SU-DHL-6 (cell line): ENCODE results near the gene KLHL40.

ENCODE experiments used
- H2AFZ ChIP-seq: fragments of 200-600 bp; sonication (generic); 2 replicates; pipeline ENCODE4 v1.6.1; 2014; ENCODE audit warnings: low read depth, mild to moderate bottlenecking, moderate library complexity, mixed read lengths, antibody characterized with exemption, low read length; ENCODE audit not compliant: severe bottlenecking
- H3F3A ChIP-seq: fragments of 200-600 bp; shearing (Covaris generic); 2 replicates; pipeline ENCODE4 v1.6.0; 2016; ENCODE audit warnings: antibody characterized with exemption, mild to moderate bottlenecking; ENCODE audit not compliant: insufficient read depth
- H3K27ac ChIP-seq: fragments of 200-600 bp; sonication (generic); 2 replicates; pipeline ENCODE4 v1.5.1; 2016; ENCODE audit warnings: low read depth, mild to moderate bottlenecking, low read length, moderate library complexity, mixed read lengths
- H3K27me3 ChIP-seq: fragments of 200-600 bp; sonication (generic), shearing (Covaris generic); 2 replicates; pipeline ENCODE4 v1.6.0; 2014; ENCODE audit warnings: mild to moderate bottlenecking, low read length
- H3K36me3 ChIP-seq: fragments of 200-600 bp; sonication (generic); 2 replicates; pipeline ENCODE4 v1.6.1; 2014; ENCODE audit warnings: mild to moderate bottlenecking, low read length, mixed read lengths
- H3K4me2 ChIP-seq: fragments of 300-600, 200-600 bp; shearing (Covaris generic), sonication (generic); 2 replicates; pipeline ENCODE4 v1.6.0; 2014; ENCODE audit warnings: low read length, low read depth, mild to moderate bottlenecking; ENCODE audit not compliant: poor library complexity, severe bottlenecking
- H3K4me3 ChIP-seq: fragments of 200-600 bp; sonication (generic); 2 replicates; pipeline ENCODE4 v1.5.1; 2014; ENCODE audit warnings: antibody characterized with exemption, low read length, mild to moderate bottlenecking, mixed read lengths; ENCODE audit not compliant: insufficient read depth, poor library complexity, severe bottlenecking
- H3K79me2 ChIP-seq: fragments of 200-600 bp; sonication (generic); 2 replicates; pipeline ENCODE4 v1.6.1; 2014; ENCODE audit warnings: mild to moderate bottlenecking, low read length, moderate library complexity; ENCODE audit not compliant: insufficient read depth
- H3K9ac ChIP-seq: fragments of 200-600 bp; sonication (generic); 2 replicates; pipeline ENCODE4 v1.7.0; 2014; ENCODE audit warnings: mild to moderate bottlenecking, low read length
- H3K9me2 ChIP-seq: fragments of 200-600 bp; sonication (generic); replicated peaks from 2 replicates; pipeline ENCODE4 v1.6.1; 2014; ENCODE audit warnings: low read length; ENCODE audit not compliant: insufficient read depth
- H3K9me3 ChIP-seq: fragments of 200-600 bp; sonication (generic); 2 replicates; pipeline ENCODE4 v1.6.1; 2014; ENCODE audit warnings: low read length, mixed read lengths; ENCODE audit not compliant: insufficient read depth
- H4K20me1 ChIP-seq: fragments of 200-600 bp; sonication (generic); 2 replicates; pipeline ENCODE4 v1.6.1; 2014; ENCODE audit warnings: low read depth, mild to moderate bottlenecking, antibody characterized with exemption, low read length, moderate library complexity, mixed read lengths
- CTCF ChIP-seq: fragments of 200-600 bp; sonication (generic); IDR thresholded peaks from one replicate; pipeline ENCODE4 v1.5.1; 2017; ENCODE audit warnings: antibody characterized with exemption, mild to moderate bottlenecking, low read length, moderate library complexity; ENCODE audit not compliant: insufficient read depth, poor library complexity, severe bottlenecking
- EZH2phosphoT487 ChIP-seq: fragments of 200-600 bp; sonication (generic), shearing (Covaris generic); conservative IDR thresholded peaks from 2 replicates; pipeline ENCODE4 v1.6.1; 2018; ENCODE audit warnings: mild to moderate bottlenecking, antibody characterized with exemption, low read length, moderate library complexity, mixed read lengths

KLHL40 gene

GRCh38 chr3:42728056-42728455, 42.7 kb downstream of the KLHL40 start:
- H3K27ac ChIP-seq: no peak overlapping the region
- no peaks in the 10 kb centered on the region for H3K9me2 ChIP-seq
- H3K9ac ChIP-seq: no peak overlapping the region
- no peaks in the 10 kb centered on the region for H3K36me3 ChIP-seq
- no peak overlapping the region for H2AFZ ChIP-seq
- H4K20me1 ChIP-seq: no peaks in the 10 kb centered on the region
- no peak overlapping the region for H3K4me2 ChIP-seq
- H3F3A ChIP-seq: no peaks in the 10 kb centered on the region
- no peak for TF ChIP-seq CTCF
- no peak for TF ChIP-seq EZH2phosphoT487
- no peaks in the 10 kb centered on the region for H3K9me3 ChIP-seq
- H3K4me3 ChIP-seq: no peak overlapping the region
- no peaks in the 10 kb centered on the region for H3K27me3 ChIP-seq
- H3K79me2 ChIP-seq: no peaks in the 10 kb centered on the region

GRCh38 chr3:42728668-42729364, 43.5 kb downstream of the KLHL40 start:
- TF ChIP-seq CTCF: no peak
- TF ChIP-seq EZH2phosphoT487: no peak
- no peaks in the 10 kb centered on the region for H3K9me3 ChIP-seq
- H3K27ac ChIP-seq: no peak overlapping the region
- no peak overlapping the region for H3K4me3 ChIP-seq
- H3K9me2 ChIP-seq: no peaks in the 10 kb centered on the region
- H3F3A ChIP-seq: no peaks in the 10 kb centered on the region
- no peak overlapping the region for H2AFZ ChIP-seq
- H3K79me2 ChIP-seq: no peaks in the 10 kb centered on the region
- no peak overlapping the region for H3K4me2 ChIP-seq
- H3K9ac ChIP-seq: no peak overlapping the region
- no peaks in the 10 kb centered on the region for H3K36me3 ChIP-seq
- H4K20me1 ChIP-seq: no peaks in the 10 kb centered on the region
- H3K27me3 ChIP-seq: no peaks in the 10 kb centered on the region

DNA sequence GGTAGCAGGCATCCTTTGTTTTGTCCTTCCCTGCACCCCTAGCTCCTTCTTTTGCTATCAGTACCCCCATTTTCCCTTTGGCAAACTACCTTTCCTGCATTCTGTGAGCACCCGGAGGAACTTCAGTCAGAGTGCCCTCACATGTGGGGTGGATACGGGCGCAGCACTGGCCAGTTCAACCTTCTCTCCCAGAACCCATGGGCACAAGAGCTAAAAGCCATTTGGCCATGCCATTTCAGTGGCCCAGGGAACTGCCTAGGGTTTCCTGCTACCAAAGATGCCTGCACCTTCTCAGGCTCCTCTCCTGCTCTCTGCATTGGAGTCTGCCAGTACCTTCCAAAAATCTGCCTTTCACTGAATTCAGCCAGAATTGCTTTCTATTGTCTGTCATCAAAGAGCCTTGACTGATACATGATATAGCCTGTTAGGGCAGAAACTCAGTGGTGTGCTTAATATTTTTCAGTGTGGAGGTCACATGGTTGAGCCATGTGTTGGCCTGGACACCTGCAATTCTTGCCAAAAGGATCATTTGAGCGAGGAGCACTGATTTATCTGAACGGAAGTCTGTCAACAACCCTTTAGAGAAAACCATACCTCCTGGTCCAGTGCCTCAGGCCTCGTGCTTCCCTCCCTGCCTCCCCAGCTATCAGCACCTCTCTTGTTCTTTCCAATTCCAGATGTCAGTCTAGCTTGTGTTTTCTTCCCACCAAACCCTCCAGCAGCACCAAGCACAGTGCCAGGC, 44.2 kb downstream of the KLHL40 start:
- Histone ChIP-seq H3K79me2 (no peaks in the 10 kb centered on the region), H3K27me3 (no peaks in the 10 kb centered on the region), H2AFZ (no peak overlapping the region), H3K9ac (no peak overlapping the region), H3K9me2 (no peaks in the 10 kb centered on the region), H3K4me3 (no peak overlapping the region), H3F3A (no peaks in the 10 kb centered on the region), H4K20me1 (no peaks in the 10 kb centered on the region), H3K27ac (no peak overlapping the region), H3K9me3 (no peaks in the 10 kb centered on the region), H3K4me2 (no peak overlapping the region), H3K36me3 (no peaks in the 10 kb centered on the region)
- no peak for TF ChIP-seq CTCF
- no peak for TF ChIP-seq EZH2phosphoT487
